IMR-90 (cell line): ENCODE measurements around the gene RPGRIP1L. TPM values are rescaled to one million over a fixed set of nuclear protein-coding genes. Genes with fewer than 3 reads are reported as not detected.

Experiments used
- ATAC-seq: fragments of 200-7000 bp; cut with Tn5 transposase; 2 replicates; pipeline ENCODE4 v1.9.1; 2020; ENCODE audit warnings: low read depth, mild to moderate bottlenecking, moderate library complexity
- BruUV-seq: library from RNA; stranded (reverse); fragments of 400-500 nt; replicated peaks from 2 replicates; lab custom pipeline; 2021; lab: Mats Ljungman, UMichigan
- CTCF ChIA-PET: fragments of 300-600 bp; formaldehyde crosslinking; extraction: SDS; loops from one replicate; lab custom pipeline; 2021; ENCODE audit warnings: antibody characterized with exemption; lab: Yijun Ruan, JAX
- POLR2A ChIA-PET: fragments of 300-600 bp; sonication (Branson Sonifier 250); formaldehyde crosslinking; loops from one replicate; lab custom pipeline; 2022; ENCODE audit warnings: antibody characterized with exemption; ENCODE audit not compliant: unreplicated experiment; lab: Charles Lee
- DNase-seq: peaks from one replicate; pipeline ENCODE4 v3.0.0; 2013
- H2AFZ ChIP-seq: replicated peaks from 2 replicates; pipeline ENCODE3; 2013; ENCODE audit warnings: low read length, mild to moderate bottlenecking; ENCODE audit not compliant: poor library complexity
- H2AK5ac ChIP-seq: 2 replicates; pipeline ENCODE4 v1.6.1; 2013; ENCODE audit warnings: low read depth, low read length, inconsistent platforms
- H2AK9ac ChIP-seq: replicated peaks from 2 replicates; pipeline ENCODE3; 2013; ENCODE audit warnings: mild to moderate bottlenecking, low read depth, low read length, moderate library complexity; ENCODE audit not compliant: poor library complexity
- H2BK120ac ChIP-seq: 2 replicates; pipeline ENCODE4 v1.6.1; 2013; ENCODE audit warnings: low read depth, low read length, inconsistent platforms
- H2BK15ac ChIP-seq: 3 replicates; pipeline ENCODE4 v1.6.1; 2013; ENCODE audit warnings: low read depth, low read length, inconsistent platforms
- H2BK20ac ChIP-seq: 2 replicates; pipeline ENCODE4 v1.6.1; 2013; ENCODE audit warnings: low read depth, mild to moderate bottlenecking, inconsistent platforms, low read length, moderate library complexity
- H2BK5ac ChIP-seq: 2 replicates; pipeline ENCODE4 v1.6.1; 2013; ENCODE audit warnings: mild to moderate bottlenecking, low read depth, low read length, inconsistent platforms; ENCODE audit not compliant: poor library complexity, severe bottlenecking
- H3K14ac ChIP-seq: replicated peaks from 2 replicates; pipeline ENCODE4 v1.6.1; 2013; ENCODE audit warnings: low read depth, low read length, inconsistent platforms
- H3K18ac ChIP-seq: 2 replicates; pipeline ENCODE4 v1.6.1; 2013; ENCODE audit warnings: low read depth, low read length, control low read depth
- H3K23ac ChIP-seq: 2 replicates; pipeline ENCODE4 v1.6.1; 2013; ENCODE audit warnings: low read depth, low read length, inconsistent platforms
- H3K27ac ChIP-seq: 2 replicates; pipeline ENCODE4 v1.5.1; 2013; ENCODE audit warnings: mild to moderate bottlenecking, control low read depth, low read length; ENCODE audit not compliant: insufficient read depth
- H3K27me3 ChIP-seq: 2 replicates; pipeline ENCODE4 v1.6.1; 2013; ENCODE audit warnings: low read length; ENCODE audit not compliant: control insufficient read depth, insufficient read depth
- H3K36me3 ChIP-seq: 2 replicates; pipeline ENCODE4 v1.6.1; 2013; ENCODE audit warnings: low read length, mixed read lengths; ENCODE audit not compliant: control insufficient read depth, insufficient read depth
- H3K4ac ChIP-seq: 2 replicates; pipeline ENCODE4 v1.6.1; 2013; ENCODE audit warnings: low read depth, low read length, inconsistent platforms
- H3K4me1 ChIP-seq: 2 replicates; pipeline ENCODE4 v1.6.1; 2013; ENCODE audit warnings: low read length, mixed read lengths; ENCODE audit not compliant: control insufficient read depth, insufficient read depth
- H3K4me2 ChIP-seq: 2 replicates; pipeline ENCODE4 v1.6.1; 2013; ENCODE audit warnings: low read depth, mild to moderate bottlenecking, control low read depth, low read length, moderate library complexity
- H3K4me3 ChIP-seq: 2 replicates; pipeline ENCODE4 v1.5.1; 2013; ENCODE audit warnings: low read depth, mild to moderate bottlenecking, control low read depth, low read length, moderate library complexity; ENCODE audit not compliant: insufficient read depth
- H3K56ac ChIP-seq: 2 replicates; pipeline ENCODE4 v1.6.1; 2013; ENCODE audit warnings: low read length, inconsistent platforms; ENCODE audit not compliant: insufficient read depth; ENCODE audit errors: extremely low read depth
- H3K79me1 ChIP-seq, 2 experiments: 2 replicates each; pipeline ENCODE4 v1.6.1; 2013; ENCODE audit warnings: low read length in 2 of 2, inconsistent platforms in 1 of 2, low read depth in 1 of 2
- H3K9ac ChIP-seq: 2 replicates; pipeline ENCODE4 v1.6.1; 2013; ENCODE audit warnings: low read depth, low read length, control low read depth
- H3K9me1 ChIP-seq: 2 replicates; pipeline ENCODE4 v1.6.1; 2013; ENCODE audit warnings: low read length, inconsistent platforms; ENCODE audit not compliant: insufficient read depth
- H3K9me3 ChIP-seq: 2 replicates; pipeline ENCODE4 v1.6.1; 2013; ENCODE audit warnings: low read length; ENCODE audit not compliant: control insufficient read depth, insufficient read depth
- H4K20me1 ChIP-seq: 2 replicates; pipeline ENCODE4 v1.6.1; 2013; ENCODE audit warnings: low read length, inconsistent platforms; ENCODE audit not compliant: insufficient read depth
- H4K5ac ChIP-seq: 2 replicates; pipeline ENCODE4 v1.6.1; 2013; ENCODE audit warnings: mild to moderate bottlenecking, low read depth, low read length, control low read depth
- H4K8ac ChIP-seq, 2 experiments: 2 replicates each; pipeline ENCODE4 v1.6.1; 2013; ENCODE audit warnings: low read depth in 2 of 2, low read length in 2 of 2, control low read depth in 1 of 2, inconsistent platforms in 1 of 2
- H4K91ac ChIP-seq: 2 replicates; pipeline ENCODE4 v1.6.1; 2013; ENCODE audit warnings: low read depth, low read length, inconsistent platforms; ENCODE audit not compliant: insufficient read depth
- MAFK ChIP-seq: IDR thresholded peaks from 2 replicates; pipeline ENCODE4 v1.6.1; 2012; ENCODE audit warnings: low read depth, low read length, improper control_type of control experiment
- POLR2A ChIP-seq: IDR thresholded peaks from 2 replicates; pipeline ENCODE4 v1.6.1; 2012; ENCODE audit warnings: mild to moderate bottlenecking, low read depth, low read length
- RFX5 ChIP-seq: IDR thresholded peaks from 2 replicates; pipeline ENCODE4 v1.8.0; 2012; ENCODE audit warnings: low read depth, mild to moderate bottlenecking, low read length, moderate library complexity
- WGBS, 2 experiments: methylation state at CpG; one replicate each; pipeline versions ENCODE4 v1.1.5 to v1.1.7; 2013; ENCODE audit warnings: missing lambda C conversion rate in 2 of 2; ENCODE audit not compliant: insufficient read length in 1 of 2; ENCODE audit errors: extremely low coverage in 2 of 2; 5-methylcytosine and 5-hydroxymethylcytosine counted together
- dilution Hi-C: fragments of 300-500 bp; cut with HindIII; formaldehyde crosslinking; loops from one replicate; pipeline ENCODE4 v1.14.3; 2018; ENCODE audit warnings: low sequenced_read_pairs; ENCODE audit not compliant: unreplicated experiment
- in situ Hi-C: fragments of 300-500 bp; cut with MboI; formaldehyde crosslinking; loops from 3 replicates; pipeline ENCODE4 v1.14.3; 2019; ENCODE audit warnings: low sequenced_read_pairs, inconsistent platforms, mixed read lengths
- intact Hi-C: fragments of 100-400 bp; cut with micrococcal nuclease; formaldehyde crosslinking; loops from 2 replicates; pipeline ENCODE4 v1.10.0; 2022
- polyA plus RNA-seq, 3 experiments: library from polyadenylated mRNA; depleted of rRNA; stranded (reverse); fragments of >200 nt; gene quantifications; 2 replicates each; pipeline ENCODE4 v1.2.3, GENCODE V29; 2012; ENCODE audit warnings: low replicate concordance in 1 of 3
- total RNA-seq: library from RNA; depleted of rRNA; stranded (reverse); fragments of >200 nt; gene quantifications from 2 replicates; pipeline ENCODE4 v1.2.3, GENCODE V29; 2012

Gene RPGRIP1L
- total and polyA plus RNA-seq, 2 of the 4 experiments (the other 2 are of a cell fraction) = 7.3 to 10.4 TPM

- no peak for DNase-seq
- WGBS, 2 experiments = 100% methylated on average over 1 of the region's 2 CpGs; no CpG with 5 or more reads in 1 of the 2 experiments
- no peak overlapping the region for H3K4me3 ChIP-seq
- no peak overlapping the region for H2AK5ac ChIP-seq
- no peak overlapping the region for H2AFZ ChIP-seq
- no peak overlapping the region for H4K5ac ChIP-seq
- H3K4ac ChIP-seq = no peak overlapping the region
- no peak overlapping the region for H2AK9ac ChIP-seq
- no peak overlapping the region for H3K27ac ChIP-seq
- H3K27me3 ChIP-seq = no peaks in the 10 kb centered on the region
- no peaks in the 10 kb centered on the region for H3K9me3 ChIP-seq
- dilution Hi-C loops (no loop called here), intact Hi-C loops (no loop called here), in situ Hi-C loops (no loop called here)
- H4K8ac ChIP-seq = no peak overlapping the region
- H4K91ac ChIP-seq = no peak overlapping the region; the same call in 1 of the 2 replicates
- H3K18ac ChIP-seq = no peak overlapping the region; the same call in 1 of the 2 replicates
- ChIA-PET POLR2A (no interaction called here), CTCF (interaction anchor here (0.8 kb wide), 1 partner anchor 50 kb away, joined by 3 read pairs; no protein-coding TSS in a partner anchor)
- H2BK5ac ChIP-seq = no peak overlapping the region
- no peak overlapping the region for H2BK120ac ChIP-seq
- ATAC-seq = no peak
- no peak overlapping the region for H3K9ac ChIP-seq
- H3K14ac ChIP-seq = no peak overlapping the region
- peaks cover 5% of the 10 kb centered on the region for H3K4me1 ChIP-seq
- no peaks in the 10 kb centered on the region for H3K36me3 ChIP-seq
- no peak overlapping the region for H2BK20ac ChIP-seq
- H3K9me1 ChIP-seq = peaks cover 8% of the 10 kb centered on the region; the same call in 1 of the 2 replicates
- H3K79me1 ChIP-seq = peaks cover 15 to 53% of the 10 kb centered on the region in 2 experiments
- no peak for TF ChIP-seq RFX5
- TF ChIP-seq MAFK = no peak
- no peak for TF ChIP-seq POLR2A
- H2BK15ac ChIP-seq = no peak overlapping the region
- H3K4me2 ChIP-seq = no peak overlapping the region
- BruUV-seq = no TSS peak
- no peak overlapping the region for H3K23ac ChIP-seq
- H3K56ac ChIP-seq = no peak overlapping the region
- H4K20me1 ChIP-seq = peaks cover 31% of the 10 kb centered on the region
Observed at GRCh38 chr16:53741546-53741945, 37.9 kb upstream of the RPGRIP1L start.
